Lower lobe of right lung (tissue), 2 donors: ENCODE data around the gene STEAP3. TPM values are rescaled to one million over a fixed set of nuclear protein-coding genes. Genes with fewer than 3 reads are reported as not detected.

Experiments used
- ATAC-seq, 2 donors: fragments of 200-7000 bp; cut with Tn5 transposase; one replicate each; pipeline ENCODE4 v1.9.1; 2020 to 2022; ENCODE audit warnings: mild to moderate bottlenecking in 2 of 2, moderate library complexity in 2 of 2
- DNase-seq: peaks from one replicate; pipeline ENCODE4 v3.0.0-alpha.2; 2020
- H3K27ac ChIP-seq: fragments of 200-600 bp; one replicate; pipeline ENCODE4 v1.8.0; 2022
- H3K27me3 ChIP-seq: fragments of 200-600 bp; one replicate; pipeline ENCODE4 v1.8.0; 2022; ENCODE audit warnings: low read depth
- H3K36me3 ChIP-seq: fragments of 200-600 bp; one replicate; pipeline ENCODE4 v1.8.0; 2022; ENCODE audit warnings: mild to moderate bottlenecking
- H3K4me1 ChIP-seq: fragments of 200-600 bp; one replicate; pipeline ENCODE4 v1.8.0; 2022
- H3K4me3 ChIP-seq: fragments of 200-600 bp; one replicate; pipeline ENCODE4 v1.8.0; 2022; ENCODE audit warnings: mild to moderate bottlenecking
- H3K9me3 ChIP-seq: fragments of 200-600 bp; one replicate; pipeline ENCODE4 v1.8.0; 2022
- CTCF ChIP-seq: fragments of 200-600 bp; IDR thresholded peaks from one replicate; pipeline ENCODE4 v1.8.0; 2022; ENCODE audit warnings: antibody characterized with exemption, mild to moderate bottlenecking
- intact Hi-C: fragments of 100-400 bp; cut with DNase I; formaldehyde crosslinking; loops from one replicate; pipeline ENCODE4 v1.11.0; 2022
- long read RNA-seq: library from polyadenylated mRNA; unstranded; transcript quantifications from one replicate; pipeline ENCODE4 v2.0.0, GENCODE V29; 2021
- total RNA-seq: library from RNA; stranded (reverse); fragmentation: NEBNext Ultra II Directional; extraction: Animal tissue kit (Norgen Biotek cat#: 25700); gene quantifications from one replicate; pipeline ENCODE4 v1.2.1, GENCODE V29; 2021
- donor health status: DM: no; HTN: yes; CAD: no; lungs with severe emphysema.

The STEAP3 gene
- 18.3 TPM for total RNA-seq
- long read RNA-seq, full-length matches to known transcripts = 15 of 26 reads
- long read RNA-seq, partial matches to known transcripts = 3 of 26 reads
- long read RNA-seq, other reads (novel, unspliced or antisense) = 8 of 26 reads

GRCh38 chr2:119223521-119224390 lies at the start of gene STEAP3:
Gene STEAP3 (plus strand): TSS chr2:119223834. CDS start chr2:119231013, 7,179 bp downstream.
- Histone ChIP-seq H3K4me1 (peaks cover 29% of the 10 kb centered on the region), H3K36me3 (no peaks in the 10 kb centered on the region), H3K27ac (peak within 1 kb of the TSS; percentile 24), H3K4me3 (peak within 1 kb of the TSS; percentile 69), H3K27me3 (peaks cover 11% of the 10 kb centered on the region), H3K9me3 (no peaks in the 10 kb centered on the region)
- DNase-seq (peak; percentile 82), ATAC-seq (peak; percentile 91 to 96)
- TF ChIP-seq CTCF = no peak
- intact Hi-C loops = no loop called here

GRCh38 chr2:119174216-119174992 lies 49.2 kb upstream of the STEAP3 start:
- peak; percentile 73 to 74 for ATAC-seq
- peak; percentile 66 for DNase-seq
- intact Hi-C loops = no loop called here

GRCh38 chr2:119174993-119175347 lies 48.7 kb upstream of the STEAP3 start:
- Histone ChIP-seq H3K27ac (no peak overlapping the region), H3K4me3 (no peak overlapping the region), H3K9me3 (no peaks in the 10 kb centered on the region), H3K4me1 (no peaks in the 10 kb centered on the region), H3K27me3 (peaks cover under 1% of the 10 kb centered on the region), H3K36me3 (no peaks in the 10 kb centered on the region)
- no peak for DNase-seq
- intact Hi-C loops = no loop called here
- TF ChIP-seq CTCF = no peak
- ATAC-seq = no peak

More at GRCh38 chr2:119174216-119174992, 49.2 kb upstream of the STEAP3 start:
- Histone ChIP-seq H3K27ac (no peak overlapping the region), H3K9me3 (no peaks in the 10 kb centered on the region), H3K4me1 (no peaks in the 10 kb centered on the region), H3K27me3 (peaks cover 6% of the 10 kb centered on the region), H3K36me3 (no peaks in the 10 kb centered on the region), H3K4me3 (no peak overlapping the region)
- peak; percentile 79 for TF ChIP-seq CTCF

GRCh38 chr2:119175517-119175916 lies 48.1 kb upstream of the STEAP3 start:
- no peaks in the 10 kb centered on the region for H3K36me3 ChIP-seq
- ATAC-seq (no peak), DNase-seq (no peak)
- H3K27me3 ChIP-seq = no peaks in the 10 kb centered on the region
- H3K4me3 ChIP-seq = no peak overlapping the region
- no peak overlapping the region for H3K27ac ChIP-seq
- TF ChIP-seq CTCF = no peak
- H3K4me1 ChIP-seq = no peaks in the 10 kb centered on the region
- no peaks in the 10 kb centered on the region for H3K9me3 ChIP-seq
- intact Hi-C loops = no loop called here

GRCh38 chr2:119177171-119177837 lies 46.3 kb upstream of the STEAP3 start:
- intact Hi-C loops = no loop called here

More at GRCh38 chr2:119177171-119177837, 46.3 kb upstream of the STEAP3 start:
- no peaks in the 10 kb centered on the region for H3K27me3 ChIP-seq
- H3K4me3 ChIP-seq = no peak overlapping the region
- no peak overlapping the region for H3K27ac ChIP-seq
- no peak for ATAC-seq
- TF ChIP-seq CTCF = no peak
- DNase-seq = no peak
- H3K36me3 ChIP-seq = no peaks in the 10 kb centered on the region
- H3K9me3 ChIP-seq = no peaks in the 10 kb centered on the region
- no peaks in the 10 kb centered on the region for H3K4me1 ChIP-seq
